HepG2 (cell line): ENCODE data around the gene CCS. TPM values are rescaled to one million over a fixed set of nuclear protein-coding genes. Genes with fewer than 3 reads are reported as not detected.
A peak's percentile ranks its signal among the peaks of the same experiment; 100 is the strongest.

Experiments
- ARID3A ChIP-seq: IDR thresholded peaks from 2 replicates; pipeline ENCODE4 v1.6.1; 2012; ENCODE audit warnings: low read depth, low read length, improper control_type of control experiment
- CAMTA2 ChIP-seq: sonication (generic); formaldehyde crosslinking; IDR thresholded peaks from 2 replicates; pipeline ENCODE4 v1.4.0; 2020; ENCODE audit warnings: mild to moderate bottlenecking, missing genetic modification reagents, borderline replicate concordance
- CHD4 ChIP-seq: fragments of 200-600 bp; sonication (generic); IDR thresholded peaks from 2 replicates; pipeline ENCODE4 v1.7.0; 2017; ENCODE audit warnings: mild to moderate bottlenecking, low read length, borderline replicate concordance
- EHMT2 ChIP-seq: fragments of 200-600 bp; sonication (generic); IDR thresholded peaks from 2 replicates; pipeline ENCODE4 v1.7.0; 2017; ENCODE audit warnings: antibody characterized with exemption, low read depth, low read length, borderline replicate concordance
- IRF9 ChIP-seq: sonication (generic); formaldehyde crosslinking; IDR thresholded peaks from 2 replicates; pipeline ENCODE4 v1.8.0; 2022; ENCODE audit warnings: missing genetic modification reagents, mild to moderate bottlenecking, borderline replicate concordance
- ISL2 ChIP-seq: sonication (generic); formaldehyde crosslinking; IDR thresholded peaks from 2 replicates; pipeline ENCODE4 v1.5.0; 2020; ENCODE audit warnings: missing genetic modification reagents
- MEF2D ChIP-seq: sonication (generic); formaldehyde crosslinking; IDR thresholded peaks from 2 replicates; pipeline ENCODE4 v1.5.1; 2020; ENCODE audit warnings: mild to moderate bottlenecking, missing genetic modification reagents
- NFE2 ChIP-seq: sonication (generic); formaldehyde crosslinking; IDR thresholded peaks from 2 replicates; pipeline ENCODE4 v1.4.0; 2020; ENCODE audit warnings: missing genetic modification reagents
- PITX1 ChIP-seq: sonication (generic); formaldehyde crosslinking; IDR thresholded peaks from 2 replicates; pipeline ENCODE4 v1.5.1; 2020; ENCODE audit warnings: mild to moderate bottlenecking, missing genetic modification reagents
- REST ChIP-seq, 2 experiments: IDR thresholded peaks; 2 replicates each; pipeline ENCODE4 v1.6.1; 2011 to 2012; ENCODE audit warnings: low read length in 2 of 2, borderline replicate concordance in 1 of 2, low read depth in 1 of 2, mild to moderate bottlenecking in 1 of 2, moderate library complexity in 1 of 2
- RORA ChIP-seq: sonication (generic); formaldehyde crosslinking; IDR thresholded peaks from 2 replicates; pipeline ENCODE4 v1.5.0; 2020; ENCODE audit warnings: mild to moderate bottlenecking, missing genetic modification reagents, moderate library complexity
- SP140L ChIP-seq: sonication (generic); formaldehyde crosslinking; IDR thresholded peaks from 2 replicates; pipeline ENCODE4 v1.4.0; 2020; ENCODE audit warnings: missing genetic modification reagents, borderline replicate concordance
- TOPORS ChIP-seq: sonication (generic); formaldehyde crosslinking; IDR thresholded peaks from 2 replicates; pipeline ENCODE4 v1.8.0; 2023; ENCODE audit warnings: mild to moderate bottlenecking, missing genetic modification reagents
- ZNF143 ChIP-seq: sonication (generic); formaldehyde crosslinking; IDR thresholded peaks from 2 replicates; pipeline ENCODE4 v1.4.0; 2020; ENCODE audit warnings: missing genetic modification reagents
- ZNF18 ChIP-seq: sonication (generic); formaldehyde crosslinking; IDR thresholded peaks from 2 replicates; pipeline ENCODE4 v1.8.0; 2022; ENCODE audit warnings: mild to moderate bottlenecking, missing genetic modification reagents; ENCODE audit not compliant: insufficient replicate concordance
- ZNF263 ChIP-seq: sonication (generic); formaldehyde crosslinking; IDR thresholded peaks from 2 replicates; pipeline ENCODE4 v1.4.0; 2020; ENCODE audit warnings: missing genetic modification reagents
- ZNF430 ChIP-seq: sonication (generic); formaldehyde crosslinking; IDR thresholded peaks from 2 replicates; pipeline ENCODE4 v1.9.0; 2021; ENCODE audit warnings: mild to moderate bottlenecking, missing genetic modification reagents
- ZNF800 ChIP-seq: sonication (generic); formaldehyde crosslinking; IDR thresholded peaks from 2 replicates; pipeline ENCODE4 v1.4.0; 2020; ENCODE audit warnings: missing genetic modification reagents
- polyA plus RNA-seq, 8 experiments: library from polyadenylated mRNA; depleted of rRNA in 3 of 8; stranded (reverse) in 7 of 8; unstranded in 1 of 8; fragments of >200 nt; fragmentation: Illumina TruSeq in 4 of 8; extraction: Trizol in 4 of 8; gene quantifications; 2 replicates each; pipeline versions ENCODE4 v1.2.1 to v1.2.3, GENCODE V29; 2011 to 2016; ENCODE audit warnings: low read depth in 4 of 8, missing spikeins in 1 of 8, mixed read lengths in 1 of 8; ENCODE audit not compliant: insufficient read depth in 1 of 8
- total RNA-seq, 5 experiments: library from RNA; depleted of rRNA; stranded (reverse); fragments of >200 nt; fragmentation: Illumina TruSeq; extraction: Trizol; gene quantifications; 2 replicates each; pipeline ENCODE4 v1.2.3, GENCODE V29; 2016; ENCODE audit warnings: low read depth in 1 of 5

The CCS gene
- total and polyA plus RNA-seq, 2 of the 13 experiments (the other 11 are each of a cell fraction or from before 2014, with no cell fraction given): 25.4 to 44.6 TPM

- TF ChIP-seq ZNF800 (CRISPR knock-in tag) (peak; percentile 94), MEF2D (CRISPR knock-in tag) (peak; percentile 82), CAMTA2 (CRISPR knock-in tag) (0 out of 2 replicates have a peak, but pooled peaks have one; percentile 15), EHMT2 (no peak), CHD4 (no peak; the same call in 1 of the 2 replicates), ZNF430 (CRISPR knock-in tag) (peak; percentile 74; the same call in 1 of the 2 replicates), ARID3A (no peak; the same call in 1 of the 2 replicates), ZNF263 (peak; percentile 92), ZNF18 (CRISPR knock-in tag) (peak; percentile 9), TOPORS (CRISPR knock-in tag) (peak; percentile 85; the same call in 1 of the 2 replicates), SP140L (CRISPR knock-in tag) (peak; percentile 34; the same call in 1 of the 2 replicates), NFE2 (CRISPR knock-in tag) (no peak), PITX1 (peak; percentile 75), ISL2 (CRISPR knock-in tag) (peak; percentile 48), ZNF143 (CRISPR knock-in tag) (peak; percentile 61; the same call in 1 of the 2 replicates), IRF9 (peak; percentile 65; the same call in 1 of the 2 replicates), REST (IDR thresholded peaks at IDR 0.05; ENCODE audit: borderline replicate concordance in 1 of 2, low read depth in 1 of 2, low read length in 2 of 2) (no peak), RORA (CRISPR knock-in tag) (no peak)
Observed at GRCh38 chr11:66592457-66593302, at the start of gene CCS, which contains the start of gene CCDC87 (continued).
